Esophagus squamous epithelium (tissue), 4 donors: ENCODE data around the gene ZBTB11.

Source experiments
- POLR2A ChIP-seq, 4 donors: fragments of 450-650 bp; IDR thresholded peaks; one replicate each; pipeline ENCODE4 v1.6.1; 2017; ENCODE audit warnings: antibody characterized with exemption in 4 of 4, mild to moderate bottlenecking in 4 of 4, moderate library complexity in 3 of 4
- TF ChIP-seq, protein P1 (sequence below), 6 experiments: fragments of 450-650 bp in 4 of 6; fragments of 200-600 bp in 2 of 6; sonication (generic) in 2 of 6; IDR thresholded peaks; one replicate each; pipeline ENCODE4 v1.5.1; 2016 to 2019; ENCODE audit warnings: antibody characterized with exemption in 6 of 6, mild to moderate bottlenecking in 4 of 6, moderate library complexity in 4 of 6

- TF ChIP-seq, protein P1, sequence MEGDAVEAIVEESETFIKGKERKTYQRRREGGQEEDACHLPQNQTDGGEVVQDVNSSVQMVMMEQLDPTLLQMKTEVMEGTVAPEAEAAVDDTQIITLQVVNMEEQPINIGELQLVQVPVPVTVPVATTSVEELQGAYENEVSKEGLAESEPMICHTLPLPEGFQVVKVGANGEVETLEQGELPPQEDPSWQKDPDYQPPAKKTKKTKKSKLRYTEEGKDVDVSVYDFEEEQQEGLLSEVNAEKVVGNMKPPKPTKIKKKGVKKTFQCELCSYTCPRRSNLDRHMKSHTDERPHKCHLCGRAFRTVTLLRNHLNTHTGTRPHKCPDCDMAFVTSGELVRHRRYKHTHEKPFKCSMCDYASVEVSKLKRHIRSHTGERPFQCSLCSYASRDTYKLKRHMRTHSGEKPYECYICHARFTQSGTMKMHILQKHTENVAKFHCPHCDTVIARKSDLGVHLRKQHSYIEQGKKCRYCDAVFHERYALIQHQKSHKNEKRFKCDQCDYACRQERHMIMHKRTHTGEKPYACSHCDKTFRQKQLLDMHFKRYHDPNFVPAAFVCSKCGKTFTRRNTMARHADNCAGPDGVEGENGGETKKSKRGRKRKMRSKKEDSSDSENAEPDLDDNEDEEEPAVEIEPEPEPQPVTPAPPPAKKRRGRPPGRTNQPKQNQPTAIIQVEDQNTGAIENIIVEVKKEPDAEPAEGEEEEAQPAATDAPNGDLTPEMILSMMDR (IDR thresholded peaks at IDR 0.05) = no peak
- no peak for TF ChIP-seq POLR2A (IDR thresholded peaks at IDR 0.05)
Observed at GRCh38 chr3:101618726-101619125, 58.2 kb downstream of the ZBTB11 start.
